Activated CD4-positive, alpha-beta memory T cell treated with anti-CD3 and anti-CD28 coated beads for 36 hours (primary cell): ENCODE measurements around the gene TNXB. TPM values are rescaled to one million over a fixed set of nuclear protein-coding genes. Genes with fewer than 3 reads are reported as not detected.
A peak's percentile ranks its signal among the peaks of the same experiment; 100 is the strongest.
"Not testable (repeated sequence)": the region's sequence is repeated elsewhere in the genome, so short reads cannot be mapped to it uniquely, and the experiment has no call there.

Experiments used
- CTCF ChIA-PET: fragments of 350-600 bp; sonication (Branson Sonifier 250); formaldehyde crosslinking; loops from one replicate; lab custom pipeline; 2021; ENCODE audit warnings: antibody characterized with exemption, inconsistent platforms; lab: Charles Lee
- POLR2A ChIA-PET: fragments of 350-600 bp; sonication (Branson Sonifier 250); formaldehyde crosslinking; loops from one replicate; lab custom pipeline; 2021; ENCODE audit warnings: antibody characterized with exemption; lab: Charles Lee
- DNase-seq: peaks from one replicate; pipeline ENCODE4 v3.0.0-alpha.2; 2020
- H3K27ac Mint-ChIP-seq: one replicate; pipeline ENCODE4 v1.8.0; 2021; ENCODE audit warnings: mixed read lengths
- H3K27me3 Mint-ChIP-seq: one replicate; pipeline ENCODE4 v1.8.0; 2021; ENCODE audit warnings: mixed read lengths
- H3K36me3 Mint-ChIP-seq: one replicate; pipeline ENCODE4 v1.8.0; 2021; ENCODE audit warnings: mixed read lengths
- H3K4me1 Mint-ChIP-seq: one replicate; pipeline ENCODE4 v1.8.0; 2021; ENCODE audit warnings: low read depth, mixed read lengths
- H3K4me3 Mint-ChIP-seq: one replicate; pipeline ENCODE4 v1.8.0; 2021; ENCODE audit warnings: mild to moderate bottlenecking, mixed read lengths
- H3K9me3 Mint-ChIP-seq: one replicate; pipeline ENCODE4 v1.8.0; 2021; ENCODE audit warnings: mixed read lengths
- intact Hi-C: fragments of 100-400 bp; cut with micrococcal nuclease; formaldehyde crosslinking; loops from one replicate; pipeline ENCODE4 v1.15.1; 2023
- total RNA-seq, 2 experiments: library from RNA; stranded (reverse); gene quantifications; one replicate each; pipeline ENCODE4 v1.2.3, GENCODE V29; 2021

The TNXB gene
- total RNA-seq, 2 experiments from 2014 or later: 5.2 to 5.8 TPM

DNA sequence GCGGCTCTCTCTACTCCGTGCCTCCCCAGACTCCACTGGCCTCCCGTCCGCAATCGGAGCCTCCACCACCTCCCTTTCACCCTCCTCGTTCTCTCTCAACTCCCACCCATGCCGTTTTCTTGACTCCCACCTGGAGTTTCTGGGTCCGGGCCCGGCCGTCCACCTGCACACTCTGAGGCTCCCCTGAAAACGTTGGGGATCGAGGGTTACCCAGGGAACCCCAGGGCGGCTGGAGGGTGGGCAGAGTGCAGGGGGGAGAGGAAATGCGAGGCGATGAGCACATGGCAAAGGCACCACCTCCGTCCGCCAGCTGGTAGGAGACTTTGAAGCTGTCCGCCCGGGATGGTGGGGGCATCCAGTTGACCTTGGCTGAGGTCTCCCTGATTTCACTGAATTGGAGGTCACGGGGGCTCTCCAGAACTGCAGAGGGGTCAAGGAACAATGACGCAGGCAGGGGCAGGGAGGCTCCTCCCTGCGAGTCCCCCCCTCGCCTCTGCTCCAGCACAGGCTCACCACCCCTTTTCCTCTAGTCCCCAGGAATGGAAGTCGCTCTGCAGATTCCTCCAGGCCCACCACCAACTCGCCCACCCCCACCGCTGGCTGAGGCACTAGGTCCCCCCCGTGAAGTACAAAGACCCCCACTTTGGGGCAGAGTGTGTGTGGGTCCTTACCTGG lies 98.1 kb downstream of the TNXB start:
- H3K27me3 Mint-ChIP-seq, H3K9me3 Mint-ChIP-seq, H3K27ac Mint-ChIP-seq, H3K4me3 Mint-ChIP-seq, intact Hi-C loops, H3K36me3 Mint-ChIP-seq, H3K4me1 Mint-ChIP-seq, POLR2A ChIA-PET, CTCF ChIA-PET, DNase-seq: not testable (repeated sequence)

DNA sequence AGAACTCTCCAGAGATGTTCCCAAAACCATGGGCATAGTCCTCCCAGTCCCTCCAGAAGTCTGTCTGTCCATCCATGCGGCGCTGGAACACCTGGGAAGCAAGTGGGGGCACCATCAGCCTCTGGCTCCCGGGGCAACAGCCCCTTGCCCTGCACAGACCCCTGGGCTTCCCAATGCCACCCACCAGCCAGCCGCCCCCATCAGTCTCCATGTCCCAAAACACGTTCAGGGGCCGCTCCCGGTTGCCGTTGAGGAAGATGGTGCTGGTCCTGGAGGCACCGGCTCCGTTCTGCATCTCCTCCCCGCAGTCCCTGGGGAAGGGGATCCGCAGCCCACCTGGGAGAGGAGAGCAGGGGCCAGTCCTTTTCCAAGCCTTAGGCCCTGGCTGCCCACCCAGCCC lies 99.6 kb downstream of the TNXB start:
- not testable (repeated sequence) for DNase-seq

DNA sequence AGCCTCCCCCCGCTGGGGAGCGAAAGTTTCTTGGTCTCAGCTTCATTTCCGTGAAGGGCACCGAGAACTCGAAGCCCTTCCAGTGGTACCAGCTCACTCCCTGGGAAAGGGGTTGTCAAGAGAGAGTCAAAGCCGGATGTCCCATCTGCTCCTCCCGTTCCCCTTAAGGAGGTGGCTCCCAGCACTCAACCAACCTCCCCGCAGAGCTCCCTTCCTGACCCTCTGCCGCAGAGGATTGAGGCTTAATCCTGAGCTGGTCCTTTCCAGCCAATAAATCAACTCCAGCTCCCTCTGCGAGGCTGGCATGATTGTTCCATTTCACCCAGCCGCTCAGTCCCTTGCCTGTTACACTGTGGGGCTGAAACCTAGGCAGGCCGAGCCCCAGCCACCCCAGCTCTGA lies 100.5 kb downstream of the TNXB start:
- intact Hi-C loops, H3K4me3 Mint-ChIP-seq, POLR2A ChIA-PET, H3K9me3 Mint-ChIP-seq, DNase-seq, H3K27ac Mint-ChIP-seq, H3K27me3 Mint-ChIP-seq, H3K36me3 Mint-ChIP-seq, CTCF ChIA-PET, H3K4me1 Mint-ChIP-seq: not testable (repeated sequence)

More for the DNA sequence above, 99.6 kb downstream of the TNXB start:
- POLR2A ChIA-PET, H3K4me1 Mint-ChIP-seq, H3K27ac Mint-ChIP-seq, H3K36me3 Mint-ChIP-seq, H3K9me3 Mint-ChIP-seq, CTCF ChIA-PET, H3K27me3 Mint-ChIP-seq, H3K4me3 Mint-ChIP-seq, intact Hi-C loops: not testable (repeated sequence)

DNA sequence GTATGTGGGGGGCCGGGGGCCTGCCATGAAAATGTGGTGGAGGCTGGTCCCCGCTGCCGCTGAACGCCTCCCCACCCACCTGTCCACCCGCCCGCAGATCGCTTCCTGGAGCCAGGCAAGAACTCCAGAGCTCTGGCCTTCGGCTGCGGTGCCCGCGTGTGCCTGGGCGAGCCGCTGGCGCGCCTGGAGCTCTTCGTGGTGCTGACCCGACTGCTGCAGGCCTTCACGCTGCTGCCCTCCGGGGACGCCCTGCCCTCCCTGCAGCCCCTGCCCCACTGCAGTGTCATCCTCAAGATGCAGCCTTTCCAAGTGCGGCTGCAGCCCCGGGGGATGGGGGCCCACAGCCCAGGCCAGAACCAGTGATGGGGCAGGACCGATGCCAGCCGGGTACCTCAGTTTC lies 101.1 kb downstream of the TNXB start:
- intact Hi-C loops, H3K4me1 Mint-ChIP-seq, H3K27me3 Mint-ChIP-seq, H3K36me3 Mint-ChIP-seq, H3K27ac Mint-ChIP-seq, H3K9me3 Mint-ChIP-seq, POLR2A ChIA-PET, DNase-seq, CTCF ChIA-PET, H3K4me3 Mint-ChIP-seq: not testable (repeated sequence)

DNA sequence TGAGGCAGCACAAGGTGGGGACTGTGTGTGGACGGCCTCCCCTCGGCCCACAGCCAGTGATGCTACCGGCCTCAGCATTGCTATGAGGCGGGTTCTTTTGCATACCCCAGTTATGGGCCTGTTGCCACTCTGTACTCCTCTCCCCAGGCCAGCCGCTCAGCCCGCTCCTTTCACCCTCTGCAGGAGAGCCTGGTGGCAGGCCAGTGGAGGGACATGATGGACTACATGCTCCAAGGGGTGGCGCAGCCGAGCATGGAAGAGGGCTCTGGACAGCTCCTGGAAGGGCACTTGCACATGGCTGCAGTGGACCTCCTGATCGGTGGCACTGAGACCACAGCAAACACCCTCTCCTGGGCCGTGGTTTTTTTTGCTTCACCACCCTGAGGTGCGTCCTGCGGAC lies 102.1 kb downstream of the TNXB start:
- intact Hi-C loops, POLR2A ChIA-PET, CTCF ChIA-PET, H3K27ac Mint-ChIP-seq, H3K4me1 Mint-ChIP-seq, DNase-seq, H3K9me3 Mint-ChIP-seq, H3K27me3 Mint-ChIP-seq, H3K36me3 Mint-ChIP-seq, H3K4me3 Mint-ChIP-seq: not testable (repeated sequence)

DNA sequence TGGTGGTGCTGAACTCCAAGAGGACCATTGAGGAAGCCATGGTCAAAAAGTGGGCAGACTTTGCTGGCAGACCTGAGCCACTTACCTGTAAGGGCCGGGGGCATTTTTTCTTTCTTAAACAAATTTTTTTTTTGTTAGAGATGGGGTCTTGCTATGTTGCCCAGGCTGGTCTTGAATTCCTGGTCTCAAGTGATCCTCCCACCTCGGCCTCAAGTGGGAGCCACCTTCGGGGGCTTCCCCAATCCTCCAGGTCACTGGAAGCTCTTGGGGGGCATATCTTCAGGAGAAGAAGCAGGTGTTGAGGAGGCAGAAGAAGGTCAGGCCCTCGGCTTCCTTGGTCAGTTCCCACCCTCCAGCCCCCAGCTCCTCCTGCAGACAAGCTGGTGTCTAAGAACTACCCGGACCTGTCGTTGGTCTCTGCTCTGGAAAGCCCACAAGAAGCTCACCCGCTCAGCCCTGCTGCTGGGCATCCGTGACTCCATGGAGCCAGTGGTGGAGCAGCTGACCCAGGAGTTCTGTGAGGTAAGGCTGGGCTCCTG lies 103.1 kb downstream of the TNXB start:
- POLR2A ChIA-PET, H3K27me3 Mint-ChIP-seq, DNase-seq, H3K4me3 Mint-ChIP-seq, intact Hi-C loops, H3K27ac Mint-ChIP-seq, H3K4me1 Mint-ChIP-seq, H3K9me3 Mint-ChIP-seq, H3K36me3 Mint-ChIP-seq, CTCF ChIA-PET: not testable (repeated sequence)

DNA sequence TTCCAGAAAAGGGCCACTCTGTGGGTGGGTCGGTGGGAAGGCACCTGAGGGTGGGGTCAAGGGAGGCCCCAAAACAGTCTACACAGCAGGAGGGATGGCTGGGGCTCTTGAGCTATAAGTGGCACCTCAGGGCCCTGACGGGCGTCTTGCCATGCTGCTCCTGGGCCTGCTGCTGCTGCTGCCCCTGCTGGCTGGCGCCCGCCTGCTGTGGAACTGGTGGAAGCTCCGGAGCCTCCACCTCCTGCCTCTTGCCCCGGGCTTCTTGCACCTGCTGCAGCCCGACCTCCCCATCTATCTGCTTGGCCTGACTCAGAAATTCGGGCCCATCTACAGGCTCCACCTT lies 103.6 kb downstream of the TNXB start:
- H3K27me3 Mint-ChIP-seq, H3K9me3 Mint-ChIP-seq, POLR2A ChIA-PET, H3K4me1 Mint-ChIP-seq, CTCF ChIA-PET, intact Hi-C loops, H3K27ac Mint-ChIP-seq, H3K4me3 Mint-ChIP-seq, H3K36me3 Mint-ChIP-seq: not testable (repeated sequence)
- DNase-seq: peak; percentile 7

DNA sequence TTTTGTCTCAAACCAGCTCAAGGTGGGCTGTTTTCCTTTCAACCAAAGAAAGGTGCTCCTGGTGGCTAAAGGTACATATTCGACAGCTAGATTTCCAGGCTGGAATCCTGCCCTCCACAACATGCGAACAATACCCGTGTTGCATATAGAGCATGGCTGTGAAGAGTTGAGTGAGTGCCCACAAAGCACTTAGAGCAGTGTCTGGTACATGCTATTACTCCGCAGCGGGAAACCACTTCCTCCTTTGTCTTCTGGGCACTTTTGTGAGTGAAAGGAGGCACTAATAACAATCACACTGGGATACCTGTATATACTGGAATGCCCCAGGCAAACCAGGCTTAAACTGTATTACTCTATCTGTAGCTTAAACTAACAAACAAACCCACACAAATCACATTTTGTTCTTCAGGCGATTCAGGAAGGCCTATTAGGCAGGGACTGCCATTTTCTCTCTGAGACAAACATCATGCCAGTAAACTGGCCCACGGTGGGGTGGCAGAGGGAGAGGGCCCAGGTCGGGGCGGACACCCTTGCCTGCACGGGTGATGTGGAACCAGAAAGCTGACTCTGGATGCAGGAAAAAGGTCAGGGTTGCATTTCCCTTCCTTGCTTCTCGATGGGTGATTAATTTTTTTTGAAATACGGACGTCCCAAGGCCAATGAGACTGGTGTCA lies 104.1 kb downstream of the TNXB start:
- DNase-seq: peak; percentile 6
- POLR2A ChIA-PET, H3K9me3 Mint-ChIP-seq, CTCF ChIA-PET, H3K27ac Mint-ChIP-seq, H3K36me3 Mint-ChIP-seq, intact Hi-C loops, H3K4me1 Mint-ChIP-seq, H3K27me3 Mint-ChIP-seq, H3K4me3 Mint-ChIP-seq: not testable (repeated sequence)

DNA sequence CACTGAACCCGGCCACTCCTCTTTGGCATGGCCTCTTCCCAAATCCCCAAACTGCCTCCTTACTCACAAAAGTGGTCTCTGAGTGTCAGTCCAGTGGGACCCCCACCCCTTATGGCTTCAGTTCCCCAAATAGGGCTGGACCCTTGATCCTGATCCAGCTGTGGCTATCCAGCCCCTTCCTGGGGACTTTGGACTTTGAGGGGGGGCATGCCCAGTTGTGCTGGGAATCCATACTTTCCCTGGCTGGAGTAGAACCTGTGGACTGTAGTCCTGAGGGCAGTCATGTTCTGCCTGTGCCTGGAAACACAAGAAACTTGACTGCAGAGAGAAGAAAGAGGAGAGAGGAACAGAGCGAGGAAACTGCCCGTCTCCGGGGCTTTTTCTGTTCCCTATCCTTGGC lies 104.7 kb downstream of the TNXB start:
- POLR2A ChIA-PET, H3K27ac Mint-ChIP-seq, CTCF ChIA-PET, intact Hi-C loops, H3K4me1 Mint-ChIP-seq, H3K36me3 Mint-ChIP-seq, H3K4me3 Mint-ChIP-seq, H3K27me3 Mint-ChIP-seq, H3K9me3 Mint-ChIP-seq: not testable (repeated sequence)
- peak; percentile 6 for DNase-seq

DNA sequence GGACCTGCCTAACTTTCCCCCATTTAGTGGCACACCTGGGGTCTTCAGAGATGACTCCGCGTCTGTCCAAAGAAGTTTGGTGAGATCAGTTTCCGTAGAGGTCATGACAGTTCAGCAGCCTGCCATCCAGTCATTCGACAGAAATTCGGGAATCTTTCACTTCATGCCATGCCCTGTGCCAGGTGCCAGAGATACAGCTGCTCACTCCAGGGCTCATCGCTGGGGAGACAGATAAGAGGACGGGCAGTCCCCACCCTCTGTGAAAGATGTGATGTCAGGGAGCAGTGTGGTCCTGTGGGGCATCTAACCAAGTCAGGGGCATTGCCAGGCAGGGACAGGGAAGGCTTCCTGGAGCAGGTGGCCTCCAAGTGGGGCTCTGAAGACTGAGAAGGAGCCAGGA lies 105.8 kb downstream of the TNXB start:
- intact Hi-C loops, H3K36me3 Mint-ChIP-seq, H3K27me3 Mint-ChIP-seq, H3K9me3 Mint-ChIP-seq, H3K4me3 Mint-ChIP-seq, H3K27ac Mint-ChIP-seq, CTCF ChIA-PET, POLR2A ChIA-PET, H3K4me1 Mint-ChIP-seq, DNase-seq: not testable (repeated sequence)

DNA sequence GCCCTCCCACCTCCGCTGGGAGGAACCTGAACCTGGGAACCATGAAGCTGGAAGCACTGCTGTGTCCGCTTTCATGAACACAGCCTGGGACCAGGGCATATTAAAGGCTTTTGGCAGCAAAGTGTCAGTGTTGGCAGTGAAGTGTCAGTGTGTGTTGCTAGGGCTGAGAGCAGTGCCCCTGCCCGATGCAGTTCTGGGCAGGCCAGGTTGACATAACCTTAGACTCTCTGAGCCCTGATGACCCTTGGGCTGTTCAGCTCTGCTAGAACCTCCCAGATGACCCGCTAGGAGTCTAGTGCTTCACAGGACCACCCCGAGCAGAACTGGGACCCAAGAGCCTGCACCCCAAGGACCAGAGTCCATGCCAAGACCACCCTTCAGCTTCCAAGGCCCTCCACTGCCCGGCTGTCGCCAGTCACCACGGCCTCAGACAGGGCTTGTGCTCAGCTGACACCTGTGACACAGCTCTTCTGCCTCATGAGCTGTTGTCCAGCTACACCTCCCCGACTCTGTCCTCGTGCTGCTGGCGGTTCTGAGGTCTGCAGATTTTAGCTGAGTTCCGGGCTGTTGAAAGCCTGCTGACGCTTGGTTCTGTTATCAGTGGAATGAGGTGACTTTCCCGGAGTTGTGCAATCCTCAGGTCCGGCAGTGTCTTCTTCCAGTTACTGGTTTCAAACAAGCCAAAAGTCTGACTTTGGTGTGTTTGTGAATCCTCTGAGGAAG lies 106.4 kb downstream of the TNXB start:
- H3K27me3 Mint-ChIP-seq, intact Hi-C loops, POLR2A ChIA-PET, H3K9me3 Mint-ChIP-seq, H3K27ac Mint-ChIP-seq, H3K4me1 Mint-ChIP-seq, H3K36me3 Mint-ChIP-seq, DNase-seq, CTCF ChIA-PET, H3K4me3 Mint-ChIP-seq: not testable (repeated sequence)

DNA sequence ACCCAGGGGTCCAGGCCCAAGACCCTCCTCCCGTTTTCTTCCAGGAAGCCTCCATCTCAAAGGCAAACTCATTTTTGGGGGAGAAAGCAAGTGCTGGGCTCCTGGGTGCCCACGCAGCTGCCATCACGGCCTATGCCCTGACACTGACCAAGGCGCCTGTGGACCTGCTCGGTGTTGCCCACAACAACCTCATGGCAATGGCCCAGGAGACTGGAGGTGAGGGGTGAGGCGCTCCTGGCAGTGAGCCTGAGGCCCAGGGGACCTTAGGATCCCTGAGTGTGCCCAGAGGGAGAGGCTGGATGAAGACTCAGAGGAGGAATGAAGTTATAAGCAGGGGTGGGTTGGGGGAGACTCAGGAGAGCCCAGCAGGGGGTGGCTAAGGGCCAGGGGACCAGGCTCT lies 112.8 kb downstream of the TNXB start:
- H3K36me3 Mint-ChIP-seq, H3K4me3 Mint-ChIP-seq, intact Hi-C loops, H3K9me3 Mint-ChIP-seq, H3K27ac Mint-ChIP-seq, CTCF ChIA-PET, H3K27me3 Mint-ChIP-seq, DNase-seq, H3K4me1 Mint-ChIP-seq, POLR2A ChIA-PET: not testable (repeated sequence)
